PC-9 (cell line): ENCODE results near the gene VAT1L. TPM values are rescaled to one million over a fixed set of nuclear protein-coding genes. Genes with fewer than 3 reads are reported as not detected.

Experiments used
- BruUV-seq: library from RNA; stranded (reverse); fragments of 400-500 nt; replicated peaks from 2 replicates; lab custom pipeline; 2021; lab: Mats Ljungman, UMichigan
- CTCF ChIA-PET: fragments of 300-600 bp; sonication (Branson Sonifier 250); formaldehyde crosslinking; loops from one replicate; lab custom pipeline; 2022; ENCODE audit warnings: antibody characterized with exemption; lab: Charles Lee
- POLR2A ChIA-PET: fragments of 300-600 bp; sonication (Branson Sonifier 250); formaldehyde crosslinking; loops from one replicate; lab custom pipeline; 2022; ENCODE audit warnings: antibody characterized with exemption; ENCODE audit not compliant: unreplicated experiment; lab: Charles Lee
- DNase-seq, 2 experiments: peaks; one replicate each; pipeline versions ENCODE4 v3.0.0 to v3.0.0-alpha.2; 2015 to 2022; ENCODE audit warnings: mixed read lengths in 1 of 2
- H2AFZ ChIP-seq: fragments of 200-600 bp; sonication (generic); 2 replicates; pipeline ENCODE4 v1.8.1; 2017; ENCODE audit warnings: antibody characterized with exemption
- H3F3A ChIP-seq: fragments of 200-600 bp; sonication (generic); 2 replicates; pipeline ENCODE4 v1.8.1; 2017; ENCODE audit warnings: antibody characterized with exemption, mild to moderate bottlenecking, low read depth; ENCODE audit not compliant: insufficient read depth
- H3K27ac ChIP-seq: fragments of 200-600 bp; sonication (generic); 2 replicates; pipeline ENCODE4 v1.6.1; 2016; ENCODE audit warnings: mixed run types
- H3K27me3 ChIP-seq: fragments of 200-600 bp; sonication (generic); 2 replicates; pipeline ENCODE4 v1.6.1; 2016; ENCODE audit warnings: low read depth, mixed run types; ENCODE audit not compliant: insufficient read depth
- H3K36me3 ChIP-seq: fragments of 200-600 bp; sonication (generic); 2 replicates; pipeline ENCODE4 v1.6.1; 2016; ENCODE audit warnings: low read depth, mixed run types
- H3K4me1 ChIP-seq: fragments of 200-600 bp; sonication (generic); replicated peaks from 2 replicates; pipeline ENCODE4 v1.6.1; 2016; ENCODE audit warnings: mixed run types; ENCODE audit not compliant: insufficient read depth
- H3K4me2 ChIP-seq: fragments of 200-600 bp; sonication (generic); 2 replicates; pipeline ENCODE4 v1.6.1; 2017; ENCODE audit warnings: mixed run types
- H3K4me3 ChIP-seq: fragments of 200-600 bp; sonication (generic); 2 replicates; pipeline ENCODE4 v1.6.1; 2016; ENCODE audit warnings: mixed run types
- H3K79me2 ChIP-seq: fragments of 200-600 bp; sonication (generic); 2 replicates; pipeline ENCODE4 v1.6.1; 2017; ENCODE audit warnings: low read depth, mixed run types
- H3K9me2 ChIP-seq: fragments of 200-600 bp; sonication (generic); 2 replicates; pipeline ENCODE4 v1.8.1; 2017; ENCODE audit warnings: mild to moderate bottlenecking; ENCODE audit not compliant: insufficient read depth
- H3K9me3 ChIP-seq: fragments of 200-600 bp; sonication (generic); 2 replicates; pipeline ENCODE4 v1.8.1; 2016; ENCODE audit warnings: low read depth; ENCODE audit not compliant: insufficient read depth
- H4K20me1 ChIP-seq: fragments of 200-600 bp; sonication (generic); 2 replicates; pipeline ENCODE4 v1.8.1; 2017; ENCODE audit not compliant: insufficient read depth
- EZH2 ChIP-seq: fragments of 200-600 bp; sonication (generic); IDR thresholded peaks from 2 replicates; pipeline ENCODE4 v1.8.0; 2017; ENCODE audit warnings: antibody characterized with exemption, low read depth
- intact Hi-C: fragments of 100-400 bp; cut with micrococcal nuclease; formaldehyde crosslinking; loops from one replicate; pipeline ENCODE4 v1.10.0; 2022; ENCODE audit not compliant: unreplicated experiment
- total RNA-seq: library from RNA; stranded (reverse); gene quantifications from 2 replicates; pipeline ENCODE4 v1.2.3, GENCODE V29; 2021
- TF ChIP-seq, protein P1 (sequence below): fragments of 200-600 bp; sonication (generic); conservative IDR thresholded peaks from 2 replicates; pipeline ENCODE4 v1.6.1; 2017; ENCODE audit warnings: mixed run types, antibody characterized with exemption, mild to moderate bottlenecking, moderate library complexity

VAT1L gene
- total RNA-seq, 1 experiment from 2014 or later: not detected

DNA sequence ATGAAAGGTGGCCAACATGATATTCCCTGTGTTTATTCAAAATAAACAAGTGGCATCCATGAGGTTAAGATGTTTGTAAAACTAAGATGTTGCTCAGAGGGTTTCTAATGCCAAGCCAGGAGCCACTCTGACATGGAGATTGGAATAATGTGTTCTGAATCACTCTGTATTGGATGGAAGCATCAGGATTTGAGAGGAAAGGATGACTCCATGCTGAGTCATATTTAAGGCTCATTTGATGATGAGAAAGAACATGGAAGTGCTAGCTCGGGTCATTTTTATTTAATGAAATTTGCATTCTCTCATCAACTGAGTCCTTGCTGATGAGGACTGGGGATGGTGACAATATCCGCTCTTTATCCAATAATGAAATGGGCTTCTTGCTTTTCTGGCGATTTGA lies 6.2 kb downstream of the VAT1L start:
- BruUV-seq: no TSS peak
- Histone ChIP-seq H3K4me2 (no peak overlapping the region), H3K9me3 (no peaks in the 10 kb centered on the region), H3K4me3 (no peak overlapping the region), H2AFZ (no peak overlapping the region), H3K27ac (no peak overlapping the region), H3K36me3 (no peaks in the 10 kb centered on the region), H3K79me2 (no peaks in the 10 kb centered on the region), H4K20me1 (no peaks in the 10 kb centered on the region), H3K27me3 (peaks cover 27% of the 10 kb centered on the region), H3F3A (no peaks in the 10 kb centered on the region), H3K9me2 (no peaks in the 10 kb centered on the region), H3K4me1 (no peaks in the 10 kb centered on the region)
- intact Hi-C loops: no loop called here
- ChIA-PET POLR2A (no interaction called here), CTCF (no interaction called here)
- TF ChIP-seq, protein P1, sequence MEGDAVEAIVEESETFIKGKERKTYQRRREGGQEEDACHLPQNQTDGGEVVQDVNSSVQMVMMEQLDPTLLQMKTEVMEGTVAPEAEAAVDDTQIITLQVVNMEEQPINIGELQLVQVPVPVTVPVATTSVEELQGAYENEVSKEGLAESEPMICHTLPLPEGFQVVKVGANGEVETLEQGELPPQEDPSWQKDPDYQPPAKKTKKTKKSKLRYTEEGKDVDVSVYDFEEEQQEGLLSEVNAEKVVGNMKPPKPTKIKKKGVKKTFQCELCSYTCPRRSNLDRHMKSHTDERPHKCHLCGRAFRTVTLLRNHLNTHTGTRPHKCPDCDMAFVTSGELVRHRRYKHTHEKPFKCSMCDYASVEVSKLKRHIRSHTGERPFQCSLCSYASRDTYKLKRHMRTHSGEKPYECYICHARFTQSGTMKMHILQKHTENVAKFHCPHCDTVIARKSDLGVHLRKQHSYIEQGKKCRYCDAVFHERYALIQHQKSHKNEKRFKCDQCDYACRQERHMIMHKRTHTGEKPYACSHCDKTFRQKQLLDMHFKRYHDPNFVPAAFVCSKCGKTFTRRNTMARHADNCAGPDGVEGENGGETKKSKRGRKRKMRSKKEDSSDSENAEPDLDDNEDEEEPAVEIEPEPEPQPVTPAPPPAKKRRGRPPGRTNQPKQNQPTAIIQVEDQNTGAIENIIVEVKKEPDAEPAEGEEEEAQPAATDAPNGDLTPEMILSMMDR: no peak
- no peak for TF ChIP-seq EZH2
- no peak for DNase-seq

DNA sequence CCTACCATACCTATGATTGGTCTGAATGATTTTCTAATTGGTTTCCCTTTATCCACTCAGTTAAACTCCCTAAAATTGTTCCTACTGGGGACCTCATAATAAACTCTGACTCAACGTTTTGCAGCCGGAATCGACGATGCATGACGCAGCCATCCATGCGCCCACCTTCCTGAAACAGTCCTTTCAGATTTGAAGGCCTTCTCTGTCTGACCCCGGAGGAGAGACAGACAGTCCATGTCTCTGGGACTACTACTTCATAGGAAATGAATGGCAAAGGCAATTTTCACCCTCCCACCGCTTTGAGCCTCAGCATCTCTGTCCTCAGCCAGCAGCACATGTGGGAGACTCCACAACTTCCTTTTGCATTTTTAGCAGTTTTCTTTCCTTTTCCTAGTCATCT lies 13.5 kb downstream of the VAT1L start:
- no peaks in the 10 kb centered on the region for H3F3A ChIP-seq
- DNase-seq: no peak
- no peak overlapping the region for H3K27ac ChIP-seq
- no TSS peak for BruUV-seq
- H4K20me1 ChIP-seq: no peaks in the 10 kb centered on the region
- CTCF ChIA-PET: no interaction called here
- POLR2A ChIA-PET: no interaction called here
- intact Hi-C loops: no loop called here
- no peaks in the 10 kb centered on the region for H3K79me2 ChIP-seq
- no peaks in the 10 kb centered on the region for H3K4me1 ChIP-seq
- H3K4me2 ChIP-seq: no peak overlapping the region
- no peaks in the 10 kb centered on the region for H3K9me3 ChIP-seq
- H3K4me3 ChIP-seq: no peak overlapping the region
- H3K27me3 ChIP-seq: peaks cover 35% of the 10 kb centered on the region; the same call in 1 of the 2 replicates
- H3K9me2 ChIP-seq: no peaks in the 10 kb centered on the region
- H3K36me3 ChIP-seq: no peaks in the 10 kb centered on the region
- no peak overlapping the region for H2AFZ ChIP-seq
- no peak for TF ChIP-seq EZH2
- TF ChIP-seq, protein P1: no peak

DNA sequence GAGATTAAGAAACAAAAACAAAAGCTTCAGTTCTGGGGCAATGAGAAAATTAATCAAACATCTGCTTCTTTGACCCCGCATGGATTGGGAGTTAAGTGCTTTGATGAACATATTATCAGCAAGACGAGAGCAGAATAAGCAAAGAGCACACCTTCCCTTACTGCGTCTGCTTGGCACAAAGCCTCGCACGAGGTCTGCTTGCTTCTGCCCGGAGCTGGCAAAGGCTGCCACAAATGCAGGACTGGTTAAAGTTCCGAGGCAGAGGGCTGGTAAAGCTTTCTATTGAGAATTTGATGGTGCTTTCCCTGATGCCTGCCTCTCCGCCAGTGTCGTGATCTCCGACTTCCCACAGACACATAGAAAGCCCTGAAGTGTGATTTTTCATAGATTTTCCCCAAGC lies 17.0 kb downstream of the VAT1L start:
- Histone ChIP-seq H2AFZ (no peak overlapping the region), H3K4me1 (no peaks in the 10 kb centered on the region), H3K27ac (no peak overlapping the region), H3K36me3 (no peaks in the 10 kb centered on the region), H3K79me2 (no peaks in the 10 kb centered on the region), H3K27me3 (peaks cover 51% of the 10 kb centered on the region; the same call in 1 of the 2 replicates), H3K9me3 (no peaks in the 10 kb centered on the region), H3F3A (no peaks in the 10 kb centered on the region), H3K4me2 (no peak overlapping the region), H3K4me3 (no peak overlapping the region), H3K9me2 (no peaks in the 10 kb centered on the region), H4K20me1 (no peaks in the 10 kb centered on the region)
- POLR2A ChIA-PET: no interaction called here
- TF ChIP-seq, protein P1: no peak
- no peak for TF ChIP-seq EZH2
- no TSS peak for BruUV-seq
- intact Hi-C loops: no loop called here
- CTCF ChIA-PET: no interaction called here
- DNase-seq: no peak
